DMS153 treated with DMSO at 0.1 percent for 48 hours (cell line): Measurements from ENCODE around the gene PRDM8.

Experiments used
- DNase-seq: peaks from one replicate; lab custom pipeline; 2025; ENCODE audit not compliant: unreplicated experiment; lab: John Stamatoyannopoulos, UW

The PRDM8 gene

GRCh38 chr4:80183250-80184052 lies 13.9 kb upstream of the PRDM8 start:
- no peak for DNase-seq

- DNase-seq: peak; percentile 57
Observed at GRCh38 chr4:80184053-80184824, 13.1 kb upstream of the PRDM8 start.

GRCh38 chr4:80184825-80185756 lies 12.2 kb upstream of the PRDM8 start:
- DNase-seq: no peak

DNA sequence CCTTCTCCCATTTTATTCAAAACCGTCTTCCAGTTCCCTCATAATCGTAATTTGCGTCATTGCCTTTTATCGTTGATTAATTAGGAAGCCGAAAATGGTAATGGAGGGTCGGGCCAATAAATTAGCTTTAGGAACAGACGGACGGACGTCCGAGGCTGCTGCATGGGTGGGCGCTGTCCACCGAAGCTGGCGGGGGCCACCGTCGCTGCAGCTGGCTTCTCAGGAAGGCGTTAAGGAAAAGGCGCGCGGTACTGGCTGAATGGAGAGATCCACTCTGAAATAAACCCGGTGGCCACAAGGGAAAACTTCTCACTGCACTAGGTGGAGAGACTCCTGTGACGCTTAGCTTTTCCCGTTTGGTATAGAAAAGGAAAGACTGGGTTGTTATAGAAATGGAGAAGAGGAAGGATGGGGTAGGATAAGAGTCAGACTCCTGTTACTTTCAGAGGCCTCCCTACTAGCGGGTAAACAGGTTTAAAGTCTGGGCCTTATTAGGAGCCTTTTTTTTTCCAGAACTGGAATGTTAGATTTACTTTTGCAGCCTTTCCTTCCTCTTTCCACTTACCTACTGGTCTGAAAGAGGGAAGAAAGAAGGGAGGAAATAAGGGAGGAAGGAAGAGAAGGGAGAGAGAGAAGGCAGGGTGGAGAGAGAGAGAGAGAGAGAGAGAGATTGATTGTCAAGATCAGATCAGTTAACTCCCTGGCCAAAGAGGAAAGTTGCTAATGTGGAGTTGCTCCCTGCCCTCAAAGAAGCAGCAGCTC lies 11.3 kb upstream of the PRDM8 start:
- DNase-seq: no peak

- no peak for DNase-seq
Observed at GRCh38 chr4:80186676-80187075, 10.6 kb upstream of the PRDM8 start.

DNA sequence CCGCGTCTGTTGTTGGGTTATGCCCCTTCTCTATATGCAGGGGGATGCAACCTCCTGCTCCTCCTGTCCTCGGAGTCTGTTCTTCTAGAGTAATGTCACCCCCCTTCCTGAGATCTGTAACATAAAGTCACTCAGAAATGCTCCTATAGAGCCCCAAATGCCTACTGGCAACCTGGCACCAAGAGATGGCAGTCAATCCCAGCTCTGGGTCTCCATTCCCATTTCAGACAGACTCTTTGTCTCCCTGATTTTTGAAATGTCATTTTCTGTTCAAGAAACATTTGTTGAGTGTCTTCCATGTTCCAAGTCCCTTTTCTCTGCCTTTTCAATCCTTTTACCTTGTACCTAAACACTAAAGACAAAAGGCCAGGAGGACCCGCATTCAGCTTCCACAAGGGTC lies 9.6 kb upstream of the PRDM8 start:
- no peak for DNase-seq

- DNase-seq: no peak
Observed at GRCh38 chr4:80188457-80188800, 8.9 kb upstream of the PRDM8 start.

GRCh38 chr4:80188801-80189458 lies 8.4 kb upstream of the PRDM8 start:
- no peak for DNase-seq

DNA sequence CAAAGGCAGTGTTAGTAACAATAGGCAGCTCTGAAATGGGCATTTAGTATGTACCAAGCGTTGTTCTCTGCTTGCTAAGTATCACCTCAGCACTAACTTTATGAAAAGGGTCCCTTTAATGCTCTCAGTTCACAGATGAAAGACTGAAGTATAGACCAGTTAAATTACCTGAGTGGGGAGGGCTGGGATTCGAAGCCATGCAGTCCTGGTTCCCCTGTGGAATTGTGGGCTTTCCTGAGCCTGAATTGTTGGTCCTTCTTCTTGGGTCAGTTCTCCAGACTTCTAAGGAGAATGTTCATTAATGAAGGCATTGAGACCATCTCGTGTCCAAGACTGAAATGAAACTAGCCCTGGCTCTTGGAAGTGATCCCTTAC lies 7.7 kb upstream of the PRDM8 start:
- DNase-seq: no peak

DNA sequence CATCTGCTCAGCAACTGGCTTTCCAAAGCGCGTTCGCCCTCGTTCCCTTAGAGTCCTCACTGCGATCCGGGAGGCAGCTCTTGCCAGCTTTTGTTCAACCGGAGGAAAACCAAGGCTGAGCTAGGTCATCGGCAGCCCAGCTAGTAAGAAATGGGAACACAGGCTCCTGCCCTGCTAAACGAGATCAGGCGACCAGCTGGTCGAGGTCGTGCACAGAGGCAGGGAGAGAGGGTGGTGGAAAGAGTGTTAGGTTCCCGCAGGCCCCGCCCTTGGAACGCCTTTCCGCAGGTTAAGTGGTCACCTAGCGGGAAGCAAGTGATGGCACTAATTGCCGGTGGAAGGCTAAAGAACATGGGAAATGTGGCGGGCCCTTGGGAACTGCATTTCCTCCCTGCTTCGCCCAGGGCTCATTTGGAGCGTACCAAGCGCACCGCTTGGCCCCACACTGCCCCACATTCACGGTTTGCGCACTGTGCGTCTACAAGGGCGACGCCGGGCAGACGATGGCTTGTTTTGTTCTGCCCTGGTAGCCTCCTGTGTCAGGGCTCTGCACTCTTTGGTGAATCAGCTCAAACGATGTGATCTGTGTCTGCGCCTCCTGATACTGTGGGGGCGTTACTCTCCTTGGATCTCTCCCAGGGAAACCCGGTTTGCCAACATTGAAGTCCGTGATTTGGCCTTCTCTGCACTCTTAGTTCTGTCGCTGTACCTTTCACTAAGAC lies 7.2 kb upstream of the PRDM8 start:
- DNase-seq: no peak

DNA sequence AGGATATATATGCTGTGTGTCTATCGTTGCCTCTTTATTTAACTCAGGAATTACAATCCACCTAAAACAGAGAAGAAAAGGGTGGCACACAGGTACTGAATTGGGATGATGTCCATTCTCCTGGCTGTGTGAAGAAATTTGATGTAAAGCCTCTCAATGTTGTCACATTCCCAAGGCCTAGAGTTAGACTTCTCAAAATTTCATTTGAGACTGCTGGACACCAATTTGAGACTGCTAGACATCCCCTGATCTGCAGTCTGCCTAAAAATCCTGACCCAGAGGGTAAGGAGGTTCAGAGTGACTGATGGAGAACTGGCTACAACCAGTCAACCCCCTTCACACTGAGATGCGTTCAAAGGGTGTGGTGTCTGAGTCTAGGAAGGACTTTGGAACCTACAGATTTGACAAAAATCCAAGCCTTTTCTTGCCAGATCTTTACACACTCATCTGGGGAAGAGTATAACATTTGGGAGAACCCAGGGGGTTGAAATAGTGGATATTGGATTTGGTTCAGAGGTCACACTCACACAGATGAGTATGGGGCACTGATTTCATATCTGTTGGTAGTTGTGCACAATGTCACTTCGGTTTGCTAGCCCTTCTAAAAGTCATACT lies 4.9 kb upstream of the PRDM8 start:
- DNase-seq: no peak

GRCh38 chr4:80192937-80193336 lies 4.4 kb upstream of the PRDM8 start:
- DNase-seq: no peak

DNA sequence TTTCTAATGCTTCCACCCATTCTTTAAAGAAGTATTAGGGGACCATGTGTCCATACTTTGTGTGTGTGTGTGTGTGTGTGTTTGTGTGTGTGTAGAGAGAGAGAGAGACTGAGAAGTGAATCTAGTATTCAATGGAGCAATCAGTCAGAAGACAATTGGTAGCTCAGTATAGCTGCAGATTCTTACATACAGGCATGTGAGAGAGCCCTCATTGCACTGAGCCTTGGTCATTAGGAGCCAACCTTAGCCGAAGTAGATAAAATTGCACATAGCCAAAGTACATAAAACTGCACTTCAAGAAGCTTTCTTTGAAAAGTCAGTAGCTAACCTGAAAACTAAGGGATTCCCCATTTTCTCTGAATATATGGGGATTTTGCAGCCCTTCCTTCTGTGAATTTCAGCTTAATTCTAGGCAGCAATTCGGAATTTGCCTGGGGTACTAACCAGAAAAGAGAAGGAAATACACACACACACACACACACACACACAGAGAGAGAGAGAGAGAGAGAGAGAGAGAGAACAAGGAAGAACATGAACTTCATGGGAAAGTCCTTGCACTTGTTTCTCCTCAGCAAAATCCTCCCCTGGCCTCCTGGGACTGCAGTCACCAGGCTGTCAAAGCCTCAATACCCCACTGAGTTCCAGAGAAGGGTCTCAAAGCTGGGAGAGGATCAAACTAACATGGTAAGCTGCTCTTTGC lies 1.7 kb upstream of the PRDM8 start:
- no peak for DNase-seq

DNA sequence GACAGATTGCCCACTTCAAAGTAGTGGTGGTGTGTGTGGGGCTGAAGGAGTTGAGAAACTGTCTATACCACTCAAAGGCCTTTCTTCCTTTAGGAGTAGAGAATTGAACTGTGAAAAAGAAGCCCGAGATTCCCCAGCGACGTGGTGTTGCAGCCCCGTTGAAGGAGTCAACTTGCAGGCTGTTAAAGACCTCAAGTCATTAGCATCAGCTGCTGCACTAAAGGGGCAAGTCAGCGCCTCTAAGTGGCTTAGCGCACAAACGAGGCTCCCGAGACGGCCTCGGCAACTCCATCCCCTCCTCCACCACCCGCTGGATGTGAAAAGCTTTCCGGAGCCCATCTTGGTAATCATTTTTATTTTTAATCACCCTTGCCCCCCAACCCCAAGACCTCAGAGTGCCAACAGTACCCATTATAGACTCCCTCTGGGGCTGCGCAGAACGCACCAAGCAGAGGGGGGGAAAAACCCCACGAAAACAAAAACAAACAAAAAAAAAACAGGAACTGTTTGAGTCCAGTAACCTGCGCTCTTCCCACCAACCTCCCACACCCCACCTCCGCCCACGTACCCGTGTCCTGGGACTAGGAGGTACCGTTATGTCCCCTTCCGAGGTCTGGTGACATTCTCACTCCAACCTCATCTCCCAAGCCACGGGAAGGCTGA lies 913 bp upstream of the PRDM8 start:
- no peak for DNase-seq

- no peak for DNase-seq
Observed at GRCh38 chr4:80197601-80198440, 518 bp downstream of the PRDM8 start.

GRCh38 chr4:80198441-80198837 lies 1.1 kb downstream of the PRDM8 start:
- no peak for DNase-seq

DNA sequence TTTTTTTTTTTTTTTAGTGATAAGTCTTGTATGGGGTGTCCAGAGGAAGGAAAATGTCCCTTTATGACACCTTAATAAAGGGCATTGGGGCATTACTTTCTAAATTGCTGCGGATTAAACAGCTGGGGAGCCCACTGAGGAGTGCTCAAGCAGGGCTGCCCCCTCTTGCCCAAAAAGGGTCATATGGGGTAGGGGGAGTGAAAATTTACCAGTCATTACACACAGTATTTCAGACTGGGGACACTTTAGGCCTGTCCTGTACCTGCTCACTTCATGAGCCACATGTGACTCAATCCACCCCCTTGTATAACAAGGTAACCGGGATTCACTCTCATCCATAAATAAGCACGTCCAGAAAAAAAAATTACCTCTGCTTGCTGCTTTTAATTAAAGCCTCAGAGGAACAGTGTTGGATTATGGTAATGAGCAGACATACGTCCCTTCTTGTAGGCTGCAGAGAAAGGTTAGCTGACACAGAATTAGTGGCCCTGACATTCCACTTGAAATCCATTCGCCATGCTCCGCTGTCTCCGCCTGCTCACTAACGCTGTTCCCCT lies 1.8 kb downstream of the PRDM8 start:
- no peak for DNase-seq
